CD4-positive, alpha-beta T cell treated with Interleukin-21 for 1 hour (primary cell): ENCODE measurements around the gene TIMMDC1.
"Not testable (repeated sequence)": the region's sequence is repeated elsewhere in the genome, so short reads cannot be mapped to it uniquely, and the experiment has no call there.

ENCODE experiments used
- DNase-seq: peaks from one replicate; pipeline ENCODE4 v3.0.0-alpha.2; 2020

Gene TIMMDC1

DNA sequence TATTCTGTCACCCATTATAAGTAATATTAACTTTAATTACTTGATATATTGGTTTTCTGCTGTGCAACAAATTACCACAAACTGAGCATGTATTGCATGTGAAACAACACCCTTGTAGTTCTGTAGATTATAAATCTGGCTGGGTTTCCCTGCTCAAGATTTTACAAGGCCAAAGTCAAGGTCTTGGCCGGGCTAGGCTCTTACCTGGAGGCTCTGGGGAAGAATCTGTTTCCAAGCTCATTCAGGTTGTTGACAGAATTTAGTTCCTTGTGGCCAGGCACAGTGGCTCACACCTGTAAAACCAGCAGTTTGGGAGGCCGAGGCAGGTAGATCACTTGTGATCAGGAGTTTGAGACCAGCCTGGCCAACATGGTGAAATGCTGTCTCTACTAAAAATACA lies 16.3 kb downstream of the TIMMDC1 start:
- DNase-seq, result no peak

- DNase-seq, result no peak
These were observed 18.8 kb downstream of the TIMMDC1 start for GRCh38 chr3:119517112-119517511.

- no peak for DNase-seq
These were observed 19.7 kb downstream of the TIMMDC1 start for GRCh38 chr3:119518026-119518425.

GRCh38 chr3:119524931-119525662 lies 26.8 kb downstream of the TIMMDC1 start:
- DNase-seq, result no peak

DNA sequence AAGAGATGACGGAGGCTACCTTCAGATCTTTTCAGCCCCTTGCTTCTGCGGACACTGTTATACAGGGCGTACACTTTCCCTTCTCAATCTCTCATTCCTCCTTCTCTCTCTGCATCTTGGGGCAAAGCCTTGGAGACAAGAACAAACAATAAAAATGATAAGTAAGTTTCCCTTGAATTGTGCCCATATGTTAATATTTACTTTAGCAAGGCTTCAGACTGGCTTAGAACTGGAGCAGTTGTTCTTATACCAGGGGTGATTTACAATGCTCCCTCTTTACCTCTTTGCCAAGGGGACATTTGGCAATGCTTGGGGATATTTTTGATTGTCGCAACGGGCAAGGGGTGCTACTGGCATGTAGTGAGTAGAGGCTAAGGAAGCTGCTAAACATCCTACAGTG lies 29.4 kb downstream of the TIMMDC1 start:
- DNase-seq, result no peak

DNA sequence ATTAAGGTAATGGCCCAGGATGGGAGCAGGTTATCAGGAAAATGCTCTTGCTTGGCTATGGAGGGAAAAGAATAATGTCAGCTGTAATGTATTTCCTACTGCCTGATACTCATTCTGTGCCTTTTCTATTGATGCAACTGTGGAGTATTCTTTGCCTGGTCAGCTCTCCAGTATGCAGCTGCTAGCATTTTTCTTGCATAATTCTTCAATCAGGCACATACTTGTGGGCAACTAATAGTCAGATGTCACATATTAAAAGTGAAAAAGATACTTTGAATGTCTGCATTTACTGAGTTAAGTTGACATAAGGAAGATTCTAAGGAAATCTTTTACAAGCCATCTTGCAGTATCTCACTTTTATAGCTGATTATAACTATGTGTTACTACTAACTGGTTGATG lies 31.5 kb downstream of the TIMMDC1 start:
- no peak for DNase-seq

GRCh38 chr3:119530456-119530855 lies 32.1 kb downstream of the TIMMDC1 start:
- DNase-seq, result no peak

DNA sequence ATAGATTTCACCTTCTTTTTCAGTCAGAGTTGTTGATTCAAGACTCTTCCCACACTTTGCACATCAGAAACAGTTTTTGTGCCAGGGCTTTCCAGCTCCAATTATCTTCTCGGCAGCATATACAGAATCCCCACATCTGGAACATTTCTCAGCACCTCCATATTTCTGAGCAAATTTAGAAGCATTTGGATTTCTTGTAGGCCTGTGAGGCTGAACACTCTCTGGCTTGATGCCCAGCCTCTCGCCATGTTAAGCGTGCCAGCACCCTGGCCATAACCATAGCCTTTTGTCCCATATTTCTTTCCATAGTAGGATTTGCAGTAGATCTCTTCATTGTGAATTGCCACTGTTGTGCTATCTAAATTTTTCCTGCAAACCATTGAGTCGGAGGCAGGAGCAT lies 32.8 kb downstream of the TIMMDC1 start:
- no peak for DNase-seq

- DNase-seq, result no peak
These were observed 35.9 kb downstream of the TIMMDC1 start for GRCh38 chr3:119534296-119534695.

DNA sequence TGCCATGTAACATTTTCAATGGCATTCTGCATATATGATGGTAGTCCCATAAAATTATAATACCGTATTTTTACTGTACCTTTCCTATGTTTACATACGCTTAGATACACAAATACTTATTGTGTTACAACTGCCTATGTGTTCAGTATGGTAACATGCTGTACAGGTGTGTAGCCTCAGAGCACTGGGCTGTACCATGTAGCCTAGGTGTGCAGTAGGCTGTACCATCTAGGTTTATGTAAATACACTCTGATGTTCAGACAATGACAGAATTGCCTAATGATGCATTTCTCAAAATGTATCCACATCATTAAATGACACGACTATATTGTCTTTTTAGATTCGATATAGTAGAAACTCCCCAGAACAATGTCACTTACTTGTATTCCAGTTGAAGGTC lies 38.4 kb downstream of the TIMMDC1 start:
- no peak for DNase-seq

GRCh38 chr3:119538772-119539171 lies 40.4 kb downstream of the TIMMDC1 start:
- no peak for DNase-seq

- no peak for DNase-seq
These were observed 43.2 kb downstream of the TIMMDC1 start for GRCh38 chr3:119541547-119541946.

DNA sequence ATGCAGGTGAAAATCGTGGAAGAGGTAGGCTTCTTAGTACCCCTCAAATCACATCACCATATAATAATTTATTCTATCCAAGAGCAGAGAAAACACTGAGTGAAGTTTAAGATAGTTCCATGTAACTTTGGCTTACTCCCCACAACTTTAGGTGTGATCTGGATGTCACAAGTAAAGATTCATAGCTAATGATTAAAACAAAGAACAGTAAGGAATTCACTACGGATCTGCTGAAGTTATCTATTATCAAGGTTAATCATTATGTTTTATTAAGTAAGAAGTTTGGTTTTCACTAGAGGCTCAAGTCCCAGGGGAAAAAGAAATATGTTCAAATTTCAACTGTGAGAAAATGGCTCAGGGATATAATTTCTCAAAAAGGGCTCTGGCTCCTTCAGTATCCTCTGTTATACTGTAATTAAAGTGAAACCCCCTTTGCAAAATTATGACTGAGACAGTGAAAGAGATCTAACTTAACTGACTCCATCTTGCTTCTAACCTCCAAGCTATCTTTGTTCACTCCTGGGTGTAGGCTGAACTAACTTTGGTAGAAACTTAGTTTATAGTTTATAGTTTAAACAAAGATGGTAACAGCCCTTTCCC lies 43.9 kb downstream of the TIMMDC1 start:
- DNase-seq, result no peak

DNA sequence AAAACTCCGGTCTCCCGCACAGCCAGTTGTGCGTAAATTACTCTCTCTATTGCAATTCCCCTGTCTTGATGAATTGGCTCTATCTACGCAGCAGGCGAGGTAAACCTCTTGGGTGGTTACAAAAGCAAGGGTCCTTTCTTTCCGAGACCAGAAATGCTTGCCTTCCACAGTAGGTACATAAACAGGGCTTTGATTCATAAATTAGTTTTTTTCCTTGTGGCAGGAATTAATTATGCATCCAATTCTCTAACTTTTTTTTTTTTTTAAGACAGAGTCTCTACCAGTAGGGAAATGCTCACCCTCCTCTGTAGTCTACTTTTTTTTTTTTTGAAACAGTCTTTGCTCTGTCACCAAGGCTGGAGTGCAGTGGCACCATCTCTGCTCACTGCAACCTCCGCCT lies 44.8 kb downstream of the TIMMDC1 start:
- DNase-seq, result no peak

DNA sequence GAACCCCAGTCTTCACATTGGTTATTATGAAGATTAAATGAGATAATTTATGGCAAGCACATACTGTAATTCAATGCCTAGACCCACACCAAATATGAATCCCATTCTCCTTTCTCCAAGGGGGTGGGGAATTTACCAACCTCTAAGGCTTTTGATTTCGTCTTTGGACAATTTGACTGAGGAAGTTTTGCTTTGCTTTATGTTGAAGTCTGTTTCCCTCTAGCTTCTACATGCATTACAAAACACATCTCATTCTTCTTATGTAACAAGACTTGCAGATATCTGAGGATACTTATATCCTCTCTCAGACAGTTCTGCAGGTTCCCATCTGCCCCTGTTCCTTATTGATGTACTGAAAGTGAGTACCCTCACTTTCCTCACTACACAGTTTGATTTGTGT lies 48.9 kb downstream of the TIMMDC1 start:
- no peak for DNase-seq

DNA sequence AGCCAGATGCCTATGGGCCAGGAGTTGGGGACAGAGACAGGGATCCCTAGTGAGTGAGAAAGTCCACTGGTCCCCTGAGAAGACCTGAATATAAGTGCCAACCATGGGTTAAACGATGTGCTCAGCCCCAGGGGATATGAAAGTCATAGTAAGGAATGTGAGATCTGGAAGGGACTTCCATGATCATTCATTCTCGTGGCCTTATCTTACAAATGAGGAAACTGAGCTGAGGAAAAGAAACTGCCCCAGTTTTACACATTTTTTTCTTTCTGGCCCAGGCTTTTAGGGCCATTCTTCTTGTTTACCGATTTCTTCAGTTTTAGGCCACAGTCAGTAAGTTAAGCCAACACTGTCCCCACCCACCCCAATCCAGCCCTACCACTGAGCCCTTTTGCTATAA lies 50.0 kb downstream of the TIMMDC1 start:
- DNase-seq, result no peak

DNA sequence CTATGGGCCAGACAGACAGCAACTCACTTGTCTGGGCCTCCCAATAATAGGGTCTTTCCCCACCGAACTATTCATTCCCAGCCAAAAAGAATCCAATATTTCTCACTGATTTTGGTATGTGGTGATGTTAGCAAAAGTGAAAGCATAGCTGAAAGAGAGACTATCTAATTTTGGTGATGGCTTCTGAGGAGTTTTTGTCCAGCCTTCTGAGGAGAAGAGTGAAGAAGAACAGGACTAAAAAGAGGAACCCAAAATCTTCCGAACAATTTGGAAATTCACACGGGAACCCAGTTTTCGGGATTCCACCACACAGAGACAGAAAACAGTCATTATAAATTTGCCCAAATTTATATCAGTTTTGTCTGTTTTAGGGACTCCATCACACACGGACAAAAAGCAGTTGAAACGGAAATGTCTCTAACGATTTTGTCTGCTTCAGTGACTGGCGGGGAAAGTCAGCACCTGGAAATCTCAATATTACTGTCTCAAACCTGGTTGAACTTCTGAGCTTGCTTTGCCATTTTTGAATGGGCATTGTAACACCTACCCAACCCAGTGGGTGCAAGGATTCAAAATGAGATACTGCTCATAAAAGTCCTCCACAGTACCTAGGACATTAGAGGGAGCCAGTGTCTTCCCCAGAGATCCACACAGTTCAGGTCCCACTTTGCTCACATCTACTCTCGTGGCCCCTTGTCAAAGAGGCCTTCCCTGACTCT lies 52.0 kb downstream of the TIMMDC1 start:
- no peak for DNase-seq

- no peak for DNase-seq
These were observed 53.3 kb downstream of the TIMMDC1 start for GRCh38 chr3:119551598-119551997.

DNA sequence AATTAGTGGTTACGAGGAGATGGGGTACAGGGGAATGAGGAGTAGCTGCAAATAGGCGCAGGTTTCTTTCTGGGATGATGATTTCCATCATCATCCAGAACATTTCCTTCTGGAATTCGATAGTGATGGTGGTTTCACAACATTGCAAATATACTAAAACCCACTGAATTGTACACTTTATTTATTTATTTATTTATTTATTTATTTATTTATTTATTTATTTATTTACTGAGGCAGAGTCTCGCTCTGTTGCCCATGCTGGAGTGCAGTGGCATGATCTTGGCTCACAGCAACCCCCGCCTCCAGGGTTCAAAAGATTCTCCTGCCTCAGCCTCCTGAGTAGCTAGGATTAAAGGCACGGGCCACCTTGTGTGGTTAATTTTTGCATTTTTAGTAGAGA lies 54.6 kb downstream of the TIMMDC1 start:
- not testable (repeated sequence) for DNase-seq

DNA sequence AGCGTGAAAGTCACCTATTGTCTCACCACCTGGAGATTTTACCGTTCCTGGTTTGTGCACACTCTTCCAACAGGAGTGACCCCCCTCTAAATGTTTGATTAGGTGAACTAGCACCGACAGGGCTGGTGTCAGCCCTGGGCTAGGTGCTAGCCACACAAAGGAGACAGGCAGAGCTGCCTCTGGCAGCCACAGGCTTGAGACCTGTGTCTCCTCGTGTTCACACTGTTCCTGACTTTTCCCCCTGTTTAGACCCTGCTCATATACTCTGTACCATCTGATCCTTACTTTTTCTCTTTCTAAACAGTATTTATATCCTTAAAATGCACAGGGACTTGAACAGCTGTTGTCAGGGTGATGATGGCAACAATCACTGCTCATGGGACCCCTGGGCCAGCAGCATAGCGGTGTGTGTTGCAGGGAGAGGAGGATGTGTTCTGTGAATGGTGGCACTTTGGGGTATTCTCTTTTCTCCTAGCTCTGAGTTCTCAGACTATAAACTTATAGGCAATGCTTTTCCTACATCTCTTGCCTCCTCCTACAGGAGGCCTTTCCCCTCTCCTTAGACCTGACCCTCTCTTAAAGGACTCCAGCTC lies 55.6 kb downstream of the TIMMDC1 start:
- DNase-seq, result no peak

GRCh38 chr3:119555309-119555735 lies 57.0 kb downstream of the TIMMDC1 start:
- DNase-seq, result peak; percentile 7

DNA sequence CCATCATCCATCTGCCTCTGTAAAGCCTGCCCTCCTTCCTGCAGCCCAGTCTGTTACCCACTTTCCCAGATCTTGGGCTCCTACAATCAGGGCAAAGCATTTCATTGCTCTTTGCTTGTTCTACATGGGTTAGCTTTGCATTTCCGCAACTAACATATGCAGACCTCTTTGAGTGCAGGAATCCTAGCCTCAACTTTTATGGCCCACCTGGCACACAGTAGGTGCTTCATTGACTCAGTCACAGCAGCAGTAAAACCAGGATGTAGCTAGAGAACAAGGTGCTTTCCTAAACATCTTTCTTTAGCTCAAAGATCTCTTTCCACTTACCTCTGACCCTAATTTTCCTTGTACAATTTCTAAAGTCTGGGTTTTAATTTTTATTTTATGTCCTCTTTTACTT lies 57.6 kb downstream of the TIMMDC1 start:
- no peak for DNase-seq

DNA sequence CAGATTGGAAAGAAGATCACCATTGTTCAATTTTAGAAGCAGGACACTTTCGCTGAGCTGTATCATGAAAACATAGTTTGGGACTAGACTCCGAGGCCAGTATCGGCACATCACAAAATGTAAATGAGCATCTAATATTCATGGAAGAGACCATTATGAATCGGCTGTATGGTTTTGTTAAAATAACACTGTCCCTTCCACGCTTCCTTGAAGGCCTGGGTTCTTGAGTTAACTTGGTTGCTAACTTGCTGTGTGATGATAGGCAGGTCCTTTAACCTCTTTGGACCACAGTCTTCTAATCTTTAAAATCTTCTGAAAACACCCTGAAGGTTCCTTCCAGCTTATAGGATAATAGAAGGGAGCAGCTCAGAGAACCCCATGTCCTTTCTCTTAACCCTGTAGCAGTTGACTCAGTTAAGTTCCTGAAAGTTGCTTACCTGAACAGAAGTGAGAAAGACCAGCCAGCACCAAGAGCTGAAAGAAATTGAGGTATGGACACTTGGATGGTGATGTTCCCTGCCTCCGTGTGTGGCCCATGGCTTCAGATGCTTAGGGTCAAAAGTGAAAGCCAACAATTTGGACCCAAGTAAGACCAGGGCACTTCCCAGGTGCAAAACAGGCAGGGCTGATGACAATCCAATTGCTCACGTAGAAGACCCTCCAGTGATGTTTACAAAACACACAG lies 59.0 kb downstream of the TIMMDC1 start:
- no peak for DNase-seq
